Hematopoietic multipotent progenitor cell (in vitro differentiated cells): ENCODE measurements around the gene ACSM6. TPM values are rescaled to one million over a fixed set of nuclear protein-coding genes. Genes with fewer than 3 reads are reported as not detected.
"Not testable (repeated sequence)": the region's sequence is repeated elsewhere in the genome, so short reads cannot be mapped to it uniquely, and the experiment has no call there.

ENCODE experiments used
- DNase-seq, 3 donors: peaks; one replicate each; pipeline ENCODE4 v3.0.0-alpha.2; 2011 to 2015; ENCODE audit warnings: low read depth in 2 of 3, low spot score in 2 of 3
- total RNA-seq: library from RNA; depleted of rRNA; stranded (reverse); fragments of >200 nt; gene quantifications from one replicate; pipeline ENCODE4 v1.2.3, GENCODE V29; 2012

Gene ACSM6
- total RNA-seq, 1 donor = not detected

DNA sequence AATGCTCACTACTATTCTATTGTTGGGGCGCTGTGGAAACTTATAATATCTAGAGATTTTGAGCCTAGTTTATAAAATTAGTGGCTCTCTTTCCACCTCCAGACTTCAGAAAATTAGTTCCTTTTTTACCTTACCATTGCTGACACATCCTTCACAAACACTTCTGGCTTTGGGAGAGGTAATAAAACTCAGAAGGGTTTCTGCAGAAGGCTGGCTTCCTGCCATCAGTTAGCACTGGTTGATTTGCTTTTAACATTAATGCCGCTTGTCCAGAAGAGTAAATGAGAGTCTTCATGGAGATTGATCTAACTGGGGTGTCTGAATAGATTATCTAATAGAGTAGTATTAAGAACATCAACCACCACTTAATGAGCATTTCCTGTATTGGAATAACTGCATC lies 20.3 kb downstream of the ACSM6 start:
- DNase-seq = peak in 1 of 3 donors; percentile 64

DNA sequence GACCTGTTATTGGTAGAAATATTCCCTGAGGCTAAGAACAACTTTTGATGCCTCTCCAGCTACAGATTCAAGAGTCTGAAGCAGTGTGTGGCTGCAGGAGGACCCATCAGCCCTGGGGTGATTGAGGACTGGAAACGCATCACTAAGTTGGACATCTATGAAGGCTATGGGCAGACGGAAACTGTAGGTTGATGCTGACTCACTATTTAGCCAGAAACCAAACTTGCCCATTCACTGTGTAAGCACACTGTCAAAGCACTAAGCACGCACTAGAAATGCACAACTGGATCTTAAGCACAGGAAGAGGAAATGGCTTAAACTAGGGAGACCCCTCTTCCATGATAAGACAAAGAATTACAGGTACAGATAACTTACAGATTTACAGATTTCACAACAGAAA lies 20.8 kb downstream of the ACSM6 start:
- peak in 2 of 3 donors; percentile 26 to 27 for DNase-seq

DNA sequence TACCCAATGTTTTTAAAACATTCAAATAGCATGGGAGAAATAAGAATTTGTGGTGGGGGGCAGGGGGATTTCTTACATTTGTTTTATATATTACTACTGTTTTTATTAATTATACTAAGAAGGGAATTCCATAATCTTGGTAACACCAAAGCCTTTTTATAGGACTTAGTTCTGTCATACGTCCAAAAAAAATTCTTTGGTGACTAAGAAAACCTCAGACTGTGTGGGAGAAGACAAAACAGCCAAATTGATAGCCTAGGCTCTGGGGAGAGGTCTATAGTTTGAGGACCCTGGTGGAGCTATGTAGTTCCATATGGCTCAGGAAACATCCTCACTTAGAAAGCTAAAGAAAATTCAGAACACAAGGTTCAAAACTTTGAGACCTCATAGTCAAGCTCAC lies 23.4 kb downstream of the ACSM6 start:
- DNase-seq = no peak

DNA sequence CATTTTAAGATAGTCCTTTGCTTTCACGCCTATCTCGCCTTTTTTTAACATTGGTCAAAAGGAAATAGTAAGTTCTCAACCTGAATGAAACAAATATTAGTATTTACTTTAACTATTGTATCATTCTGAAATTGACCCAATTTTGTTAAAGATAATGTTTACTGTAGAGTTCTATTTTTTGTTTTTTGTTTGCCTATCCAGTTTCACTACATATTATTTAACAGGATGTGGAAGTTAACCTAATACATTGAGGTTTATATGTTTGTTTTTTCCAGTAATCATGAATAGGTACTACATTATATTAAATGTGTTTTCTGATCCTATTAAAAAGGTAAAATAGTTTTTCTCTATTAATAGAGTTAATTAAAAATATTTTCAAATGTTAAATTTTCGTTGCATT lies 26.5 kb downstream of the ACSM6 start:
- no peak for DNase-seq

DNA sequence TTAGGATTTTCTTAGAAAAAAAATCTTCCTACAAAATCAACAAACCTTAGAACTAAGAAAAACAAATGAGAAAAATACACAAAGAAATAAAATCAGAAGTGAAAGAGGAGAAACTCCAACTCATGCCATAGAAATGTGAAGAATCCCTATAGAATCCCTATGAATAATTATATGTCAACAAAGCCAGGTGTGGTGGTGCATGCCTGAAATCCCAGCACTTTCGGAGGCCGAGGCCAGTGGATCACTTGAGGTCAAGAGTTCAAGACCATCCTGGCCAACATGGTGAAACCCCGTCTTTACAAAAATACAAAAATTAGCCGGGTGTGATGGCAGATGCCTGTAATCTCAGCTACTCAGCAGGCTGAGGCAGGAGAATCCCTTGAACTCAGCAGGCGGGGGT lies 27.1 kb downstream of the ACSM6 start:
- no peak for DNase-seq

DNA sequence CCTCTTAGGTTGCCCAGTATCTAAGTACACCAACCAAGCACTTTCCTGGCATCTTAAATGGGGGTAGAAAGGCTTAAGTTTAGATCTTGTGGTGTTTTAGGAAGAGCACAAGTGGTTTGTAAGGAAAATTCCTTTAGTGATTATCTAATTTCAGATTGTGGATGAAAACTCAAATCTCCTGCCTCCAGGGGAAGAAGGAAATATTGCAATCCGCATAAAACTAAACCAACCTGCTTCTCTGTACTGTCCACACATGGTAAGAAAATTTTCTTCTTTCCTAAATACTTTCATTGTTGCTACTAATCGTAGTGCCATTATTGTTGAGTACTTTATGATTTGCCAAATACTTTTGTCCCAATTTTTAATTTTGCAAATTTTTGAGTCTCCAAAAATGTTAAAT lies 31.1 kb downstream of the ACSM6 start:
- DNase-seq = no peak

GRCh38 chr10:95228934-95229723 lies 35.1 kb downstream of the ACSM6 start:
- not testable (repeated sequence) for DNase-seq

- DNase-seq = no peak
Measured at GRCh38 chr10:95229724-95230627, 35.9 kb downstream of the ACSM6 start.

- peak in 2 of 3 donors; percentile 71 to 79 for DNase-seq
Measured at GRCh38 chr10:95230677-95231586, 36.9 kb downstream of the ACSM6 start.

GRCh38 chr10:95233377-95234034 lies 39.5 kb downstream of the ACSM6 start:
- DNase-seq = no peak

DNA sequence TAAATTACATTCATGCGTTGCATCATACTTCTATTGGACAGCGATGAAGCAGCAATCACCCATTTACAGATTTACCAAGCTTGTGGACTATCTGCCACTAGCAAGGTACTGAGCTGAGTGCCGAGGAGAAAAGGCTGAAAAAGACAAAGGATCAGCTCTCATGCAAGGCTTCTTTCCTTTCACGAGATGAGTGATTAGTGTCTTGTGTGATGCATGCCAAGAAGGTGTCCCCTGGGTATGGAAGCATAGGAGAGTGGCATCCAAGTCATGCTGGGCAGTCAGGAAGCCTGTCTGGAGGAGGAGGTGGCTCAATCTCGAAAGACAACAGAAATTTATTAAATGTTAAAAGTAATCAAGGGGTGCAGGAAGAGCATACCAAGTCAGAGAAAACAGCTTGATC lies 40.9 kb downstream of the ACSM6 start:
- no peak for DNase-seq

- no peak for DNase-seq
Measured at GRCh38 chr10:95235676-95236067, 41.6 kb downstream of the ACSM6 start.

- no peak for DNase-seq
Measured at GRCh38 chr10:95236068-95236903, 42.2 kb downstream of the ACSM6 start.

DNA sequence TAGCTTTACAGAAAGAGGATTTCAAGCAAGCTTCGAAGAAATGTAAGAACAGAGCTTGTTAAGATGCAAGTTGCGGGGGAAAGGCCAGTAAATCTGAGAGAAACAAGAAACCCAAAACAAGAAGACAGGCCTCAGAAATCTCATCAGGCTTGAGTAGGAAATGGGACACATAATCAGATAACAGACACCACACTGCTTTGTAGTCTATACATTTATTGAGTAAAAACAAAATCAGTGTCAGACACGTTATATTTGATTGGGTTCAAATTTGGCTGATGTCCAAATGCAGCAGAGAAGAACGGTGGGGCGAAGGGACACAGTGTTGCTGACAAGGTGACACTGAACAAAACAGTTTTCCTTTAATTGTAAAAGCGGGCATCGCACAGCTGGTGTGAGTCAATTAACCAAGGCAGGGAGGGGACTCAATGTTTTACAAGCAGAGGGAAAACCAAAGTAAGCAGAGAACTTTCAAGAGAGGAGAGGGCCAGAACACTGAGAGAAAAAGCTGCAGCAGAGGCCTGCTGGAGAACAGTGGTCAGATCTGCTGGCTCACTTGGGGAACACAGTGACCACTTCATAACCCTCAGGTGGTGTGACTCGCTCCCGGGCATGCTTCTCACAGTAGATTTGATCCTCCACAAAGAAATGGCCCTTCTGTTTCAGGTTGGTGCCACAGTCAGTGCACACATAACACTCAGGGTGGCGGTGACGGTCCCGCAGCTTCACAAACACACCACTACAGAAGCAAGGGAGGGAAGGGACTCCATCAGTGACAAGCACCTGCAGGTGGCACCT lies 43.5 kb downstream of the ACSM6 start:
- no peak for DNase-seq

DNA sequence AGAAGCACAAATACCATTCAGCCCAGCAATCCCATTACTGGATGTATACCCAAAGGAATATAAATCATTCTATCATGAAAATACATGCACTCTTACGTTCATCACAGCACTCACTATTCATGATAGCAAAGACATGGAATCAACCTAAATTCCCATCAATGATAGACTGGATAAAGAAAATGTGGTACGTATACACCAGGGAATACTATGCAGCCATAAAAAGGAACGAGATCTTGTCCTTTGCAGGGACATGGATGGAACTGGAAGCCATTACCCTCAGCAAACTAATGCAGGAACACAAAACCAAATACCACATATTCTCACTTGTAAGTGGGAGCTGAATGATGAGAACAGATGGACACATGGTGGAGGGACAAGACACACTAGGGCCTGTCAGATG lies 46.1 kb downstream of the ACSM6 start:
- DNase-seq = not testable (repeated sequence)

DNA sequence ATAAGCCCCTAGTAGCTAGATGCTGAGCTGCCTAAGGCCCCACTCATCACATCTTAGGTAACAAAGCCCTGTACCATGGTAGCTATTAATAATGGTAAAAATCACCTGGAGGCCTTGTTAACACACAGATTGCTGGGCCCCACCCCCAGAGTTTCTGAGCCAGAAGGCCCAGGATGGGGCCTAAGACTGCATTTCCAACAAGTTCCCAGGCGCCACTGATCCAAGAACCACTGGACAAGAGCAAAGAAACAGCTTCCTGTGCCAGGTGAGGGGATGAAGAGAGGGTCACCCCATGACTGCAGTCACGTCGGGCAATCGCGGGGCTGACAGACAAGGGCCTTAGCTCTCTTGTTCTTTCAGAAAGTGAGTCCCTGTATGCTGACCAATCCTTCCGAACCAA lies 46.8 kb downstream of the ACSM6 start:
- DNase-seq = no peak

GRCh38 chr10:95241533-95241932 lies 47.5 kb downstream of the ACSM6 start:
- peak in 1 of 3 donors; percentile 52 for DNase-seq

- DNase-seq = peak in 2 of 3 donors; percentile 50 to 71
Measured at GRCh38 chr10:95242581-95243317, 48.7 kb downstream of the ACSM6 start.
